HepG2 (cell line): ENCODE measurements around the gene POP7. TPM values are rescaled to one million over a fixed set of nuclear protein-coding genes. Genes with fewer than 3 reads are reported as not detected.
A peak's percentile ranks its signal among the peaks of the same experiment; 100 is the strongest.
"Not testable (repeated sequence)": the region's sequence is repeated elsewhere in the genome, so short reads cannot be mapped to it uniquely, and the experiment has no call there.

Experiments used
- ATAC-seq: fragments of 200-7000 bp; cut with Tn5 transposase; 3 replicates; pipeline ENCODE4 v1.9.1; 2020; ENCODE audit warnings: mild to moderate bottlenecking, moderate library complexity
- BruUV-seq: library from RNA; stranded (reverse); fragments of 400-500 nt; replicated peaks from 2 replicates; lab custom pipeline; 2021; lab: Mats Ljungman, UMichigan
- CTCF ChIA-PET: fragments of 300-600 bp; formaldehyde crosslinking; extraction: SDS; loops from one replicate; lab custom pipeline; 2021; ENCODE audit warnings: low total read pairs, inconsistent platforms, low intra/inter-chr PET ratio; lab: Yijun Ruan, JAX
- POLR2A ChIA-PET: fragments of 350-600 bp; sonication (Branson Sonifier 250); formaldehyde crosslinking; loops from one replicate; lab custom pipeline; 2020; ENCODE audit warnings: antibody characterized with exemption, inconsistent platforms; lab: Yijun Ruan, JAX
- DNase-seq: peaks from one replicate; pipeline ENCODE4 v3.0.0-alpha.2; 2015; ENCODE audit warnings: low spot score
- FAIRE-seq: peaks from 3 replicates; lab custom pipeline; 2011; peaks lifted over from hg19 to GRCh38; lab: Jason Lieb, UNC
- H2AFZ ChIP-seq: one replicate; pipeline ENCODE4 v1.6.1; 2011; ENCODE audit warnings: low read length, inconsistent platforms
- H3K27ac ChIP-seq: fragments of 300-600 bp; 3 replicates; pipeline ENCODE4 v1.8.0; 2011; ENCODE audit warnings: mixed run types, mild to moderate bottlenecking, mixed read lengths, low read length, inconsistent platforms; ENCODE audit not compliant: insufficient read depth; ENCODE audit errors: extremely low read length
- H3K27me3 ChIP-seq, 2 experiments: fragments of 200-600 bp in 1 of 2; 2 replicates in 1 of 2; 3 replicates in 1 of 2; pipeline versions ENCODE4 v1.6.0 to v1.8.0; 2011; ENCODE audit warnings: low read length in 2 of 2, mild to moderate bottlenecking in 2 of 2, moderate library complexity in 2 of 2, inconsistent platforms in 1 of 2; ENCODE audit not compliant: insufficient read depth in 2 of 2, control insufficient read depth in 1 of 2
- H3K36me3 ChIP-seq, 2 experiments: fragments of 200-600 bp in 1 of 2; replicated peaks in 1 of 2; 2 replicates in 1 of 2; 3 replicates in 1 of 2; pipeline versions ENCODE4 v1.5.1 to v1.8.0; 2011; ENCODE audit warnings: low read length in 2 of 2, inconsistent platforms in 1 of 2; ENCODE audit not compliant: insufficient read depth in 2 of 2, control insufficient read depth in 1 of 2
- H3K4me1 ChIP-seq: 2 replicates; pipeline ENCODE4 v1.5.1; 2012; ENCODE audit warnings: low read length, inconsistent platforms; ENCODE audit not compliant: insufficient read depth
- H3K4me2 ChIP-seq: 2 replicates; pipeline ENCODE4 v1.6.0; 2011; ENCODE audit warnings: low read depth, low read length, inconsistent platforms
- H3K4me3 ChIP-seq, 3 experiments: fragments of 200-600 bp in 1 of 3; sonication (generic), shearing (Covaris generic) in 1 of 3; replicated peaks in 1 of 3; 2 replicates each; pipeline ENCODE4 v1.5.1; 2011 to 2016; ENCODE audit warnings: low read length in 3 of 3, inconsistent platforms in 2 of 3, low read depth in 2 of 3, mild to moderate bottlenecking in 2 of 3, control low read depth in 1 of 3, mixed read lengths in 1 of 3; ENCODE audit not compliant: insufficient read depth in 1 of 3
- H3K79me2 ChIP-seq: one replicate; pipeline ENCODE4 v1.6.1; 2011; ENCODE audit warnings: low read length, inconsistent platforms; ENCODE audit not compliant: insufficient read depth
- H3K9ac ChIP-seq: 2 replicates; pipeline ENCODE4 v1.6.0; 2011; ENCODE audit warnings: mild to moderate bottlenecking, low read depth, low read length, inconsistent platforms; ENCODE audit not compliant: insufficient read depth
- H3K9me3 ChIP-seq: 2 replicates; pipeline ENCODE4 v1.5.1; 2012; ENCODE audit warnings: mild to moderate bottlenecking, low read length
- H4K20me1 ChIP-seq: 2 replicates; pipeline ENCODE4 v1.6.0; 2011; ENCODE audit warnings: inconsistent platforms, mild to moderate bottlenecking, low read length, moderate library complexity; ENCODE audit not compliant: insufficient read depth
- ATF5 ChIP-seq: sonication (generic); formaldehyde crosslinking; IDR thresholded peaks from 2 replicates; pipeline ENCODE4 v1.4.0; 2020; ENCODE audit warnings: mild to moderate bottlenecking, low read depth, missing genetic modification reagents
- ESRRA ChIP-seq: sonication (generic); formaldehyde crosslinking; IDR thresholded peaks from 2 replicates; pipeline ENCODE4 v1.5.1; 2020; ENCODE audit warnings: mild to moderate bottlenecking, low read depth, missing genetic modification reagents
- KDM5B ChIP-seq: sonication (generic); formaldehyde crosslinking; IDR thresholded peaks from 2 replicates; pipeline ENCODE4 v1.4.0; 2020; ENCODE audit warnings: missing genetic modification reagents, mild to moderate bottlenecking, borderline replicate concordance
- KLF6 ChIP-seq: IDR thresholded peaks from 2 replicates; pipeline ENCODE4 v1.8.0; 2016; ENCODE audit warnings: missing biosample characterization, missing genetic modification reagents
- MLX ChIP-seq: IDR thresholded peaks from 2 replicates; pipeline ENCODE4 v1.6.1; 2016
- NR2F6 ChIP-seq, 2 experiments: IDR thresholded peaks; 2 replicates each; pipeline ENCODE4 v1.6.1; 2016; ENCODE audit warnings: antibody characterized with exemption in 1 of 2, mild to moderate bottlenecking in 1 of 2
- POGZ ChIP-seq: sonication (generic); formaldehyde crosslinking; IDR thresholded peaks from 2 replicates; pipeline ENCODE4 v1.4.0; 2020; ENCODE audit warnings: mild to moderate bottlenecking, missing genetic modification reagents
- SKIL ChIP-seq: sonication (generic); formaldehyde crosslinking; IDR thresholded peaks from 2 replicates; pipeline ENCODE4 v1.8.0; 2022; ENCODE audit warnings: missing genetic modification reagents, mild to moderate bottlenecking, moderate library complexity, borderline replicate concordance
- THRA ChIP-seq: sonication (generic); formaldehyde crosslinking; IDR thresholded peaks from 2 replicates; pipeline ENCODE4 v1.4.0; 2020; ENCODE audit warnings: missing genetic modification reagents, borderline replicate concordance
- ZNF367 ChIP-seq: sonication (generic); formaldehyde crosslinking; IDR thresholded peaks from 2 replicates; pipeline ENCODE4 v1.4.0; 2020; ENCODE audit warnings: missing genetic modification reagents, borderline replicate concordance
- ZNF510 ChIP-seq: sonication (generic); formaldehyde crosslinking; IDR thresholded peaks from 2 replicates; pipeline ENCODE4 v1.4.0; 2020; ENCODE audit warnings: low read depth, mild to moderate bottlenecking, missing genetic modification reagents
- ZNF580 ChIP-seq: IDR thresholded peaks from 2 replicates; pipeline ENCODE4 v1.6.1; 2016; ENCODE audit warnings: low read depth, borderline replicate concordance
- ZNF816 ChIP-seq: sonication (generic); formaldehyde crosslinking; IDR thresholded peaks from 2 replicates; pipeline ENCODE4 v1.8.0; 2022; ENCODE audit warnings: missing genetic modification reagents, mild to moderate bottlenecking, borderline replicate concordance
- WGBS: methylation state at CpG from one replicate; pipeline ENCODE4 v1.1.6; 2017; ENCODE audit warnings: low lambda C conversion rate; 5-methylcytosine and 5-hydroxymethylcytosine counted together
- in situ Hi-C: cut with HindIII; loops from 2 replicates; pipeline ENCODE4 v1.10.0; 2017; ENCODE audit warnings: low pct_unique_long_range_greater_than_20kb; ENCODE audit not compliant: extremely low pct_ligation_motif_present
- intact Hi-C: fragments of 100-400 bp; cut with micrococcal nuclease; formaldehyde crosslinking; loops from one replicate; pipeline ENCODE4 v1.10.0; 2022; ENCODE audit not compliant: unreplicated experiment
- polyA plus RNA-seq, 8 experiments: library from polyadenylated mRNA; depleted of rRNA in 3 of 8; stranded (reverse) in 7 of 8; unstranded in 1 of 8; fragments of >200 nt; fragmentation: Illumina TruSeq in 4 of 8; extraction: Trizol in 4 of 8; gene quantifications; 2 replicates each; pipeline versions ENCODE4 v1.2.1 to v1.2.3, GENCODE V29; 2011 to 2016; ENCODE audit warnings: low read depth in 4 of 8, missing spikeins in 1 of 8, mixed read lengths in 1 of 8; ENCODE audit not compliant: insufficient read depth in 1 of 8
- total RNA-seq, 5 experiments: library from RNA; depleted of rRNA; stranded (reverse); fragments of >200 nt; fragmentation: Illumina TruSeq; extraction: Trizol; gene quantifications; 2 replicates each; pipeline ENCODE4 v1.2.3, GENCODE V29; 2016; ENCODE audit warnings: low read depth in 1 of 5

POP7 gene
- total and polyA plus RNA-seq, 2 of the 13 experiments (the other 11 are each of a cell fraction or from before 2014, with no cell fraction given) = 63.9 to 91.1 TPM

- peak; percentile 5; the same call in 1 of the 2 replicates for TF ChIP-seq ZNF510 (CRISPR knock-in tag)
- peak; percentile 83; the same call in 1 of the 2 replicates for TF ChIP-seq KDM5B (CRISPR knock-in tag)
- TF ChIP-seq ESRRA (CRISPR knock-in tag) = peak; percentile 38; the same call in 1 of the 2 replicates
- TF ChIP-seq ZNF816 (CRISPR knock-in tag) = peak; percentile 81
- peak; percentile 49; the same call in 1 of the 2 replicates for TF ChIP-seq KLF6 (CRISPR knock-in tag)
- TF ChIP-seq ZNF580 (CRISPR knock-in tag) = 0 out of 2 replicates have a peak, but pooled peaks have one; percentile 24
- no peak for TF ChIP-seq NR2F6 (IDR thresholded peaks at IDR 0.05)
- TF ChIP-seq NR2F6 (CRISPR knock-in tag; IDR thresholded peaks at IDR 0.05) = peak; percentile 45; the same call in 1 of the 2 replicates
- TF ChIP-seq SKIL (CRISPR knock-in tag) = peak; percentile 38
- no peak for TF ChIP-seq ZNF367 (CRISPR knock-in tag)
- TF ChIP-seq POGZ (CRISPR knock-in tag) = peak; percentile 79
- TF ChIP-seq MLX (CRISPR knock-in tag) = peak; percentile 86
- TF ChIP-seq ATF5 = peak; percentile 75; the same call in 1 of the 2 replicates
- TF ChIP-seq THRA (CRISPR knock-in tag) = no peak; the same call in 1 of the 2 replicates
Observed at GRCh38 chr7:100705753-100706671, at the start of gene POP7 (continued).

- H3K4me3 ChIP-seq, FAIRE-seq, intact Hi-C loops, H3K4me2 ChIP-seq, CTCF ChIA-PET, H3K36me3 ChIP-seq, H3K4me1 ChIP-seq, DNase-seq, ATAC-seq, H3K79me2 ChIP-seq, H3K27ac ChIP-seq, H3K27me3 ChIP-seq, BruUV-seq, H4K20me1 ChIP-seq, H3K9ac ChIP-seq, H3K9me3 ChIP-seq, H2AFZ ChIP-seq, in situ Hi-C loops: not testable (repeated sequence)
- POLR2A ChIA-PET = interaction anchor here (0.7 to 2.4 kb wide), 3 partner anchors 11 to 76 kb away, joined by 3 to 8 read pairs (median 6); partner anchors contain the start of genes FBXO24, GNB2 and LRCH4
- WGBS = 45% methylated on average over 11 of the region's 12 CpGs
Observed at GRCh38 chr7:100662194-100662776, 43.6 kb upstream of the POP7 start.
